ENCODE data around the gene CERS6.

CERS6 gene

GRCh38 chr2:168692132-168692744 lies 236.2 kb downstream of the CERS6 start:
- no peak for DNase-seq (ENCODE audit: low read depth in 1 of 2, low spot score in 1 of 2)

GRCh38 chr2:168694173-168694572 lies 238.1 kb downstream of the CERS6 start:
- no peak for DNase-seq (ENCODE audit: low read depth in 1 of 2, low spot score in 1 of 2)

DNA sequence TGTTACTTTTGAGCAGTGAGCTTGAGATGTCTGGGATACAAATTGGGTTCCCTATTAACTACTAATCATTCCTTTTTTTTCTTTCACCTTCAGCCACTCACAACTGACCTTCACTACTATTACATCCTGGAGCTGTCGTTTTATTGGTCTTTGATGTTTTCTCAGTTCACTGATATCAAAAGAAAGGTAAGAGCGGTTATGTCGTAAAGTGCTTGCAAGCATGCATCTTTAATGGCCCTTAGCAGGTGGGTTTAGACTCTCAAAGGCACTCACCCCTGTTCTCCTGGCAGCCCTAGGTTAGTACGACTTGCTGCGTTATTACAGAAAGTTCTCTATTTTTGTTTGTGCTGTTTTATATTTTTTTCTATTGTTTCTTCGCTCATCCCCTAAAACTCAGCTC lies 238.8 kb downstream of the CERS6 start:
- no peak for DNase-seq (ENCODE audit: low read depth in 1 of 2, low spot score in 1 of 2)

- no peak for DNase-seq (ENCODE audit: low read depth in 1 of 2, low spot score in 1 of 2)
Observed at GRCh38 chr2:168697668-168698121, 241.6 kb downstream of the CERS6 start.

DNA sequence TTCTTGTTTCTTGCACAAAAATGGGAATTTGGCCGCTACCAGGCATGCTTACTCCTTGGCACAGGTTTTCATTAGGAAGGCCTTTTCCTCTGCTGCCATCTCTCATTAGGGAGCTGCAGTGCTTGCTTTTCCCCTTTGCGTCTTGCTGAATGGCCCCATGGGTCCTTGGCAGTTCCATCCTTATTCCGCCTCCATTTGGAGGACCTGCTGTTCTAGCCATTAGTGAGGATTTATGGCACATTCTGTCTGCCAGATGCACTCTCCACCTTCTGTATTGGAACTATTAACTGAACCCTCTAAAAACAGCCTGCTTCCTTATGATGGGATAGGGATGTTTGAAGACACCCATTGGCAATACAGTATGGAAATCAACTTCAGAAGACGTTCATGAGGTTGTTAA lies 242.9 kb downstream of the CERS6 start:
- no peak for DNase-seq (ENCODE audit: low read depth in 1 of 2, low spot score in 1 of 2)

- DNase-seq (ENCODE audit: low read depth in 1 of 2, low spot score in 1 of 2), result no peak
Observed at GRCh38 chr2:168699844-168700417, 243.9 kb downstream of the CERS6 start.

DNA sequence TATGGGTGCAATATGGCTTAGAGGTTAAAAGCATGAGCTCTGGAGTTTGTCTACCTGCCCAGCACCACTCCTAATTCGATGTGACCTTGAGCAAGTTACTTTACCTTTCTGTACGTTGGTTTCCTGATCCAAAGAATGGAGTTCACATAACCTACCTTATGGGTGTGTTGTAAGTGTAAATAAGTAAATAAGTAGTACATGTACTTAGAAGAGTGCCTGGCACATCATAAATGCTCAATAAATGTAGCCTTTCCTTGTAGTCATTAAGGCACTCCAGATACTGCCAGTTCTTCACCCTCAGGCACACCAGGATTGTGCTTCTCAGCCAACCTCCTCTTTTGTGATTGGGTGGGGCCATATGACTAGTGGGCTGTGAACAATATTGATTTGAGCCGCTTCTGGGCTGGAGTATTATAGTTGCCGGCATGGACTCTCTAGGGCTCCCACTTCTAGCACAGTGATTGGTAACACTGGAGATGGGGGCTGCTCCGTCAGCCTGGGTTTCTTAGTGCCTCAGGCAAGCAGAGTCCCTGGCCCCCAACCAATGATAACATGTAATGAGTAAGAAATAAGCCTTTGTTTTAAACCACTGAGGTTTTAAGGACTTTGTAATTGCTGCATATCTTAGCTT lies 244.7 kb downstream of the CERS6 start:
- no peak for DNase-seq (ENCODE audit: low read depth in 1 of 2, low spot score in 1 of 2)

DNA sequence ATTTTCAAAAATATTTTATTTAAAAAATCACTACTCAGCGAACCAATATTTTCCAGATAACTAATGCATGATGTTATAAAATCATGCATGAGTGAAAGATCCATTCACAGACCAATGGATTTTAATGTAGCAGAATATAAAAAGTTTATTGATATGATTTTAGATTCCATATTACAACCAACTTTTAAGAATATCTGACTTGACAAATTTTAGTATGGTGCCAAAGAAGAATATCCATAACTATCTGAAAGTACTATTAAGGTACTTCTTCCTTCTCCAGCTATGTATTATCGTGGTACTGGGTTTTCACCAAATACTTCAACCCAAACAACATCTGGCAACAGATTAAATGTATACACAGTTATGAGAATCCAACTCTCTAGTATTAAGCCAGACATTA lies 246.5 kb downstream of the CERS6 start:
- DNase-seq (ENCODE audit: low read depth in 1 of 2, low spot score in 1 of 2), result no peak

- DNase-seq (ENCODE audit: low read depth in 1 of 2, low spot score in 1 of 2), result no peak
Observed at GRCh38 chr2:168703926-168704325, 247.9 kb downstream of the CERS6 start.

DNA sequence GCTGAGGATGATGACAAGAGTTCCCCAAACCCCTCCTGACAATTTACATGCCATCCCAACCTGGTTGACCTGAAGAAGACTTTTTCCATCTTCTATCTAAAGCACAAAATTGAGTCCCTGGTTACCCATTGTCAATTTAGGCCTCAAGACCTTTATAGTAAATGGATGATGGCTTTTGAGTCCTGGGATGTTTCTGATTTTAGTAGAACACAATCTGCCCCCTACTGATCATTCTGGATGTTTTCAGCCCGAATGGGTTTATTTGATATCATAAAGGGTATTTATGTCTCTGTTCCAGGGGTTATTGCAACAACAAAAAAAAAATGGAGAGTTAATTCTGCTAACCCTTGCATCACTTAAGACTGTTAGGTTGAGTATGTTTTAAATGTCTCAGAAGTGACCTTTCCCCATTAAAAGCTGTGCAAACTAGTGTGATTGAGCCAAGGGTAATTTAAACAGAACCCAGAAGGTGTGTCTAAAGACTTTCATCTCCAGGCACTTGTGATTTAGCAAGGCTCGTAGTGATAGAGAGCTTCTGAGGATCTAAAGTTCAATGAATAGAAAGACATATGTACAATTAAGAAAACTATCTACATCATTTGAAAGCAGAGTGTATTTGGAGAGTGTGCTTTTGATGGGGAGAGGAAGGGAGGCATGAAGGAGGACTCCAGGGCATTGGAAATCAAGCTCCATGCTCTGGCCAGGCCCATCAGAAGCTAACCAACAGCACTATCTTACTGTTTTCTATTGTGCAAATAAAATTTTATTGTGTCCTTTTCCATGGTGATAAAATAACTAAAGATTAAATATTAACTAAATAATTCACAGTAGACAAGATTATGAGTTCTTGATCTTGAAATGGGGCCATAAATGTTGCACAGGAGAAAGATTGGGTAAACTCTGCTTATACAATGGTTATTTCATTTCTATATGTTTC lies 249.7 kb downstream of the CERS6 start:
- DNase-seq (ENCODE audit: low read depth in 1 of 2, low spot score in 1 of 2), result no peak

DNA sequence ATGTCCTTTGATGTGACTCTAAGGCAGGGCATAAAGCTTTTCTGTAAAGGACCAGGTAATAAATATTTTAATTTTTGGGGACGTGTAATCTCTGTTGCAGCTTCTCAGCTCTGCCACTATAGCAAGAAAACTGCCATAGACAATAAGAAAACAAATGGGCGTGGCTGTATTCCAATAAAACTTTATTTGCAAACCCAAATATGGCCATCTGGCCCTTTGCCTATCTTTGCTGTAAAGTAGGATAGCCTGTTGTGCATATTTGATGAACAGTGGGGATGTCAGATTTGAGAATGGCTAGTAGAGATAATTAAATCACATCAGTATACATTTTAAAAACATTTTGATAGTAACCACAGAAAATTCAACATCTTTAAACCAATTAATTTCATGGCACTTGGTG lies 250.7 kb downstream of the CERS6 start:
- no peak for DNase-seq (ENCODE audit: low read depth in 1 of 2, low spot score in 1 of 2)

GRCh38 chr2:168708080-168708479 lies 252.0 kb downstream of the CERS6 start:
- no peak for DNase-seq (ENCODE audit: low read depth in 1 of 2, low spot score in 1 of 2)

- no peak for DNase-seq (ENCODE audit: low read depth in 1 of 2, low spot score in 1 of 2)
Observed at GRCh38 chr2:168710754-168711467, 254.8 kb downstream of the CERS6 start.

DNA sequence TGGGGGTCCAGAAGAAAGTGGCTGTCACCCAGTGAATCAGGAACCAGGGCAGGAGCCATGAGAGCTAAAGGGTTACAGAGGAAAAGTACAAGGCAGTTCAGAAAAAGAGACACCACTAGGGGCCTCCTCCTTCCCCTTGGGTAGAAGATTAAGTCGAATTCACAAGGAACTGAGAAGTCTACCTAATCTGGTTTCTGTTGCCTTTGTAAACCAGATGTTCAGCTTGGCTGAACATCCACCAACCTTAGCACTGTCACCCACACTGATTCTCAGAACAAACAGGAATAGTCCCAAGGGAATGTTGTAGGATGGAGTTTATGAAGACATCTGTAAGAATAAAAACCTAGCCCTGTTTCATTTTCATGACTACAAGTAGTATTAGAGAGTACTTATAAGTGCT lies 256.0 kb downstream of the CERS6 start:
- no peak for DNase-seq (ENCODE audit: low read depth in 1 of 2, low spot score in 1 of 2)

- DNase-seq (ENCODE audit: low read depth in 1 of 2, low spot score in 1 of 2), result no peak
Observed at GRCh38 chr2:168713325-168713724, 257.3 kb downstream of the CERS6 start.

DNA sequence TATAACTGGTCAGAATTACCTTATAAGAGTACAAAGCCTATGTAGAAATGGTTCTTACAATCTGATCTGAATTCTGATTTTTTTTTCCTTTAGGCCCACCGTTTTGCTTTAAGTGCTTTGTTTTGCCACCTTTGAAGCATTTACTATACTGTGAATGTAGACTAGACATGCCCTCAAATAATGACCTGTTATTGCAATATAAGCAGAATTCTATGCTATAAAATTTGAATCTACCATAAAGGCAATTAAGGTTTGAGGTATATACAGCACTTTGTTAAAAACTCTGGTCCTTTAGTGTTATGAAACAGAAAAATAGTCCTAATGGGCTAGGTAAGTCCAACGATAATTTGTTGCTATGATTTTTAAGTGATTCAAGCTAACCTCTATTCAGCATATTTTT lies 259.8 kb downstream of the CERS6 start:
- DNase-seq (ENCODE audit: low read depth in 1 of 2, low spot score in 1 of 2), result no peak

DNA sequence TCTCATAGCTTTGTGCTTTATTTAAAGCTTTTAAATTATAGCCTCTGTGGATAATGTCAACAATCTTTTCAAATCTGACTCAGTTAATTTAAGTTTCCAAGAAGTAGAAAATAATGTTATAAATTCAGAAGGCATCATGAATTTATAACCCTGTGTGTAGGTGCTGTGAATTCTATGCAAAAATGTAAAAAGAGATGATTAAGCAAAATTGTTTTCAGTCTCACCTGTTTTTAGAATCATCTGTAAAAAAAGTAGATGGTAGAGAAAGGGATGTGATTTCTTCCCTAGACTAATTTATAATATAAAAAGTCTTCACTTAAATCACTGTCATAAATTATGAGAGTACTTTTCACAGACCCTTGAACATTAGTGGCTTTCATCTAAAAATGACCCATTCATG lies 260.8 kb downstream of the CERS6 start:
- DNase-seq (ENCODE audit: low read depth in 1 of 2, low spot score in 1 of 2), result no peak

- no peak for DNase-seq (ENCODE audit: low read depth in 1 of 2, low spot score in 1 of 2)
Observed at GRCh38 chr2:168717790-168718502, 261.9 kb downstream of the CERS6 start.

DNA sequence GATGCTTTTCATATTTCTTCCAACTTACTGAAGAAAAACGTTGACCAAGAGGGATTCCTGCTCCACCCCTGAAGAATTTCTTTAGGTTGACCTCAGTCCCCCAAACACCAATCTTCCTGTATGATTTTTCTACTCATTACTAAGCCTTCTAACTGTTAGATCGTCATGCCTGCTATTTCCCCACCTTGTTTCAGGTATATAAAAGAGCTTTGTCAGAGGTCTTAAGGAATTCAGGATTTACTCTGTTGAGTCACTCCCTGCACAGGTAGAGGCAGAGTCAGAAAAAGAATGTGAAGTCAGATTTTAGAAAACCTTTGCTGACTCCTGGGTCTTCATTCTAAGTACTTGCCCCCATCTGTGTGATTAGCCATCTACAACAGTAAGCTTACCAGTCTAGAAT lies 262.6 kb downstream of the CERS6 start:
- DNase-seq (ENCODE audit: low read depth in 1 of 2, low spot score in 1 of 2), result no peak

- DNase-seq (ENCODE audit: low read depth in 1 of 2, low spot score in 1 of 2), result no peak
Observed at GRCh38 chr2:168719446-168719845, 263.4 kb downstream of the CERS6 start.
